HG03196 (cell line): ENCODE data around the gene LCAT.
"Not testable (repeated sequence)": the region's sequence is repeated elsewhere in the genome, so short reads cannot be mapped to it uniquely, and the experiment has no call there.

Source experiments
- ATAC-seq: cut with Tn5 transposase; IDR thresholded peaks from one replicate; pipeline ENCODE4 v1.9.1; 2021; ENCODE audit not compliant: unreplicated experiment

LCAT gene

GRCh38 chr16:67943619-67944504 lies at the start of gene LCAT:
Gene LCAT, minus strand, starts transcription at chr16:67944120. Its CDS starts 19 bp downstream, at chr16:67944101.
- ATAC-seq = no peak

- peak; percentile 53 for ATAC-seq
Measured at GRCh38 chr16:67993207-67994039, 49.5 kb upstream of the LCAT start.

- no peak for ATAC-seq
Measured at GRCh38 chr16:67992661-67993206, 48.8 kb upstream of the LCAT start.

- no peak for ATAC-seq
Measured at GRCh38 chr16:67990018-67990386, 46.1 kb upstream of the LCAT start.

GRCh38 chr16:67989322-67990017 lies 45.5 kb upstream of the LCAT start:
- ATAC-seq = no peak

GRCh38 chr16:67988675-67989074 lies 44.8 kb upstream of the LCAT start:
- ATAC-seq = no peak

- no peak for ATAC-seq
Measured at GRCh38 chr16:67987460-67988160, 43.7 kb upstream of the LCAT start.

GRCh38 chr16:67986949-67987348 lies 43.0 kb upstream of the LCAT start:
- no peak for ATAC-seq

- ATAC-seq = no peak
Measured at GRCh38 chr16:67982011-67982696, 38.2 kb upstream of the LCAT start.

- ATAC-seq = no peak
Measured at GRCh38 chr16:67979955-67980678, 36.2 kb upstream of the LCAT start, which contains the start of gene DPEP3. Gene DPEP3, minus strand, starts transcription at chr16:67980499. Its CDS starts 119 bp downstream, at chr16:67980380.

- no peak for ATAC-seq
Measured at GRCh38 chr16:67977469-67978227, 33.7 kb upstream of the LCAT start.

GRCh38 chr16:67977005-67977404 lies 33.1 kb upstream of the LCAT start:
- no peak for ATAC-seq

GRCh38 chr16:67976205-67976604 lies 32.3 kb upstream of the LCAT start:
- no peak for ATAC-seq

- no peak for ATAC-seq
Measured at GRCh38 chr16:67975321-67976105, 31.6 kb upstream of the LCAT start.

GRCh38 chr16:67972285-67972684 lies 28.4 kb upstream of the LCAT start:
- ATAC-seq = not testable (repeated sequence)

GRCh38 chr16:67971111-67971510 lies 27.2 kb upstream of the LCAT start:
- no peak for ATAC-seq

GRCh38 chr16:67969254-67970039 lies 25.5 kb upstream of the LCAT start:
- no peak for ATAC-seq
